HAP-1 (cell line): ENCODE data around the gene HIBCH.

ENCODE experiments used
- DNase-seq, 2 experiments: peaks; one replicate each; pipeline ENCODE4 v3.0.0-alpha.2; 2016 to 2020; ENCODE audit warnings: low spot score in 2 of 2
- H3K27me3 ChIP-seq: fragments of 250-450 bp; sonication (Bioruptor Pico); 2 replicates; pipeline ENCODE4 v1.5.1; 2020; ENCODE audit warnings: low read depth, mild to moderate bottlenecking, moderate library complexity
- H3K36me3 ChIP-seq: fragments of 250-450 bp; sonication (Bioruptor Pico); replicated peaks from 2 replicates; pipeline ENCODE4 v1.5.1; 2020; ENCODE audit warnings: mild to moderate bottlenecking
- H3K4me1 ChIP-seq: fragments of 250-450 bp; sonication (Bioruptor Pico); 2 replicates; pipeline ENCODE4 v1.5.1; 2020; ENCODE audit warnings: mild to moderate bottlenecking
- H3K4me3 ChIP-seq: fragments of 250-450 bp; sonication (Bioruptor Pico); 2 replicates; pipeline ENCODE4 v1.5.1; 2020; ENCODE audit warnings: mild to moderate bottlenecking, moderate library complexity
- H3K9me3 ChIP-seq: fragments of 250-450 bp; sonication (Bioruptor Pico); 2 replicates; pipeline ENCODE4 v1.5.1; 2020; ENCODE audit warnings: mild to moderate bottlenecking, moderate library complexity
- in situ Hi-C: fragments of 300-500 bp; cut with MboI; formaldehyde crosslinking; loops from 3 replicates; pipeline ENCODE4 v1.14.3; 2020; ENCODE audit warnings: low sequenced_read_pairs, inconsistent platforms, mixed read lengths

The HIBCH gene

GRCh38 chr2:190200603-190201002, 119.0 kb downstream of the HIBCH start:
- Histone ChIP-seq H3K27me3 (no peaks in the 10 kb centered on the region), H3K36me3 (peaks cover 10% of the 10 kb centered on the region; the same call in 1 of the 2 replicates), H3K4me3 (no peak overlapping the region), H3K9me3 (no peaks in the 10 kb centered on the region), H3K4me1 (peaks cover 4% of the 10 kb centered on the region; the same call in 1 of the 2 replicates)
- DNase-seq, result no peak
- in situ Hi-C loops, result no loop called here

GRCh38 chr2:190199530-190199929, 120.1 kb downstream of the HIBCH start:
- peaks cover 4% of the 10 kb centered on the region; the same call in 1 of the 2 replicates for H3K4me1 ChIP-seq
- peaks cover 10% of the 10 kb centered on the region; the same call in 1 of the 2 replicates for H3K36me3 ChIP-seq
- in situ Hi-C loops, result no loop called here
- no peaks in the 10 kb centered on the region for H3K9me3 ChIP-seq
- H3K4me3 ChIP-seq, result no peak overlapping the region
- no peaks in the 10 kb centered on the region for H3K27me3 ChIP-seq
- no peak for DNase-seq

GRCh38 chr2:190199109-190199508, 120.5 kb downstream of the HIBCH start:
- Histone ChIP-seq H3K4me1 (peaks cover 4% of the 10 kb centered on the region; the same call in 1 of the 2 replicates), H3K4me3 (no peak overlapping the region), H3K36me3 (peaks cover 10% of the 10 kb centered on the region; the same call in 1 of the 2 replicates), H3K9me3 (no peaks in the 10 kb centered on the region), H3K27me3 (no peaks in the 10 kb centered on the region)
- DNase-seq, result no peak
- in situ Hi-C loops, result no loop called here

- in situ Hi-C loops, result no loop called here
- Histone ChIP-seq H3K36me3 (peaks cover 5% of the 10 kb centered on the region; the same call in 1 of the 2 replicates), H3K4me1 (peaks cover 9% of the 10 kb centered on the region), H3K27me3 (no peaks in the 10 kb centered on the region), H3K4me3 (no peak overlapping the region), H3K9me3 (no peaks in the 10 kb centered on the region)
- no peak for DNase-seq
These were observed 122.4 kb downstream of the HIBCH start for GRCh38 chr2:190197143-190197720.

GRCh38 chr2:190190507-190191162, 129.0 kb downstream of the HIBCH start:
- DNase-seq, result no peak
- in situ Hi-C loops, result no loop called here
- Histone ChIP-seq H3K36me3 (no peaks in the 10 kb centered on the region), H3K9me3 (no peaks in the 10 kb centered on the region), H3K27me3 (no peaks in the 10 kb centered on the region), H3K4me1 (peaks cover 9% of the 10 kb centered on the region), H3K4me3 (no peak overlapping the region)

GRCh38 chr2:190188289-190188688, 131.3 kb downstream of the HIBCH start:
- no peaks in the 10 kb centered on the region for H3K9me3 ChIP-seq
- H3K27me3 ChIP-seq, result no peaks in the 10 kb centered on the region
- H3K4me3 ChIP-seq, result no peak overlapping the region
- in situ Hi-C loops, result no loop called here
- no peaks in the 10 kb centered on the region for H3K36me3 ChIP-seq
- no peak for DNase-seq
- peaks cover 9% of the 10 kb centered on the region for H3K4me1 ChIP-seq

GRCh38 chr2:190186238-190186637, 133.4 kb downstream of the HIBCH start:
- in situ Hi-C loops, result no loop called here
- Histone ChIP-seq H3K27me3 (no peaks in the 10 kb centered on the region), H3K36me3 (no peaks in the 10 kb centered on the region), H3K9me3 (no peaks in the 10 kb centered on the region), H3K4me1 (peaks cover under 1% of the 10 kb centered on the region; the same call in 1 of the 2 replicates), H3K4me3 (no peak overlapping the region)
- no peak for DNase-seq

GRCh38 chr2:190185380-190185779, 134.2 kb downstream of the HIBCH start:
- Histone ChIP-seq H3K27me3 (no peaks in the 10 kb centered on the region), H3K36me3 (no peaks in the 10 kb centered on the region), H3K4me3 (no peak overlapping the region)

GRCh38 chr2:190184460-190184859, 135.2 kb downstream of the HIBCH start:
- no peaks in the 10 kb centered on the region for H3K36me3 ChIP-seq
- peaks cover 8% of the 10 kb centered on the region for H3K4me1 ChIP-seq
- no peaks in the 10 kb centered on the region for H3K27me3 ChIP-seq
- in situ Hi-C loops, result no loop called here
- H3K4me3 ChIP-seq, result no peak overlapping the region
- H3K9me3 ChIP-seq, result no peaks in the 10 kb centered on the region
- DNase-seq, result no peak

More at GRCh38 chr2:190185380-190185779, 134.2 kb downstream of the HIBCH start:
- Histone ChIP-seq H3K4me1 (peaks cover 2% of the 10 kb centered on the region; the same call in 1 of the 2 replicates), H3K9me3 (no peaks in the 10 kb centered on the region)
- no peak for DNase-seq
- in situ Hi-C loops, result no loop called here

GRCh38 chr2:190183539-190183938, 136.1 kb downstream of the HIBCH start:
- no peaks in the 10 kb centered on the region for H3K27me3 ChIP-seq
- no peaks in the 10 kb centered on the region for H3K9me3 ChIP-seq
- H3K4me3 ChIP-seq, result no peak overlapping the region
- in situ Hi-C loops, result no loop called here
- DNase-seq, result no peak
- peaks cover 8% of the 10 kb centered on the region for H3K4me1 ChIP-seq
- no peaks in the 10 kb centered on the region for H3K36me3 ChIP-seq

GRCh38 chr2:190182071-190182524, 137.5 kb downstream of the HIBCH start:
- in situ Hi-C loops, result no loop called here
- DNase-seq, result no peak
- peaks cover 8% of the 10 kb centered on the region for H3K4me1 ChIP-seq
- H3K27me3 ChIP-seq, result no peaks in the 10 kb centered on the region
- no peaks in the 10 kb centered on the region for H3K9me3 ChIP-seq
- no peak overlapping the region for H3K4me3 ChIP-seq
- H3K36me3 ChIP-seq, result no peaks in the 10 kb centered on the region

GRCh38 chr2:190181123-190181669, 138.4 kb downstream of the HIBCH start:
- no peak for DNase-seq
- Histone ChIP-seq H3K9me3 (no peaks in the 10 kb centered on the region), H3K27me3 (no peaks in the 10 kb centered on the region), H3K4me1 (peaks cover 8% of the 10 kb centered on the region), H3K4me3 (peak overlapping the region; percentile 46), H3K36me3 (no peaks in the 10 kb centered on the region)
- in situ Hi-C loops, result no loop called here

GRCh38 chr2:190180313-190181122, 139.1 kb downstream of the HIBCH start:
- Histone ChIP-seq H3K4me3 (peak overlapping the region; percentile 46), H3K4me1 (peaks cover 8% of the 10 kb centered on the region), H3K36me3 (no peaks in the 10 kb centered on the region), H3K9me3 (no peaks in the 10 kb centered on the region), H3K27me3 (no peaks in the 10 kb centered on the region)
- peak; percentile 65 to 85 for DNase-seq
- in situ Hi-C loops, result no loop called here
